Stimulated activated naive B cell treated with anti-CD40 and anti-IgM and Interleukin-4, amounts not matched to agents 10 μg/mL and 1 μg/mL and 100 μg/mL, for 72 hours (primary cell): ENCODE data around the gene IL9.

Source experiments
- ATAC-seq, 2 donors: fragments of 150-1000 bp; cut with Tn5 transposase; replicated peaks; 2 replicates each; pipeline ENCODE4 v1.10.0; 2021; ENCODE audit warnings: moderate library complexity in 1 of 2
- DNase-seq: peaks from one replicate; pipeline ENCODE4 v3.0.0; 2021
- H3K27ac Mint-ChIP-seq: one replicate; pipeline ENCODE4 v1.8.0; 2022; ENCODE audit warnings: mild to moderate bottlenecking, mixed read lengths
- H3K27me3 Mint-ChIP-seq, 2 donors: one replicate each; pipeline ENCODE4 v1.8.0; 2022; ENCODE audit warnings: mixed read lengths in 2 of 2
- H3K36me3 Mint-ChIP-seq, 2 donors: one replicate each; pipeline ENCODE4 v1.8.0; 2022; ENCODE audit warnings: mixed read lengths in 2 of 2, mild to moderate bottlenecking in 1 of 2
- H3K4me1 Mint-ChIP-seq, 2 donors: one replicate each; pipeline ENCODE4 v1.8.0; 2022; ENCODE audit warnings: mixed read lengths in 2 of 2, mild to moderate bottlenecking in 1 of 2
- H3K4me3 Mint-ChIP-seq, 2 donors: one replicate each; pipeline ENCODE4 v1.8.0; 2022; ENCODE audit warnings: mild to moderate bottlenecking in 2 of 2, mixed read lengths in 2 of 2, moderate library complexity in 1 of 2
- H3K9me3 Mint-ChIP-seq, 2 donors: one replicate each; pipeline ENCODE4 v1.8.0; 2022; ENCODE audit warnings: mixed read lengths in 2 of 2, mild to moderate bottlenecking in 1 of 2

Gene IL9

GRCh38 chr5:135913713-135914626, 18.3 kb upstream of the IL9 start:
- Mint-ChIP-seq H3K27ac (no peak overlapping the region), H3K4me3 (no peak overlapping the region)
- no peak for DNase-seq

GRCh38 chr5:135905144-135905543, 9.5 kb upstream of the IL9 start:
- no peak for ATAC-seq
- Mint-ChIP-seq H3K4me1 (no peaks in the 10 kb centered on the region), H3K27me3 (peaks cover 11 to 25% of the 10 kb centered on the region in 2 donors), H3K4me3 (no peak overlapping the region), H3K36me3 (no peaks in the 10 kb centered on the region), H3K27ac (no peak overlapping the region), H3K9me3 (no peaks in the 10 kb centered on the region)
- no peak for DNase-seq

More at GRCh38 chr5:135913713-135914626, 18.3 kb upstream of the IL9 start:
- Mint-ChIP-seq H3K27me3 (peaks cover 32 to 42% of the 10 kb centered on the region in 2 donors), H3K4me1 (no peaks in the 10 kb centered on the region), H3K36me3 (no peaks in the 10 kb centered on the region), H3K9me3 (no peaks in the 10 kb centered on the region)
- ATAC-seq = no peak

- H3K36me3 Mint-ChIP-seq = no peaks in the 10 kb centered on the region
- no peaks in the 10 kb centered on the region for H3K4me1 Mint-ChIP-seq
- H3K4me3 Mint-ChIP-seq = no peak overlapping the region
- H3K27me3 Mint-ChIP-seq = peaks cover 15 to 41% of the 10 kb centered on the region in 2 donors
- ATAC-seq (no peak), DNase-seq (no peak)
- H3K9me3 Mint-ChIP-seq = no peaks in the 10 kb centered on the region
- no peak overlapping the region for H3K27ac Mint-ChIP-seq
These were observed 6.0 kb upstream of the IL9 start for GRCh38 chr5:135901633-135902032.

GRCh38 chr5:135900276-135900675, 4.6 kb upstream of the IL9 start:
- DNase-seq (no peak), ATAC-seq (no peak)
- Mint-ChIP-seq H3K27ac (no peak overlapping the region), H3K4me3 (no peak overlapping the region), H3K9me3 (no peaks in the 10 kb centered on the region), H3K27me3 (peaks cover 12 to 44% of the 10 kb centered on the region in 2 donors), H3K4me1 (no peaks in the 10 kb centered on the region), H3K36me3 (no peaks in the 10 kb centered on the region)

- Mint-ChIP-seq H3K9me3 (no peaks in the 10 kb centered on the region), H3K36me3 (no peaks in the 10 kb centered on the region), H3K4me1 (no peaks in the 10 kb centered on the region), H3K27me3 (peaks cover 17 to 44% of the 10 kb centered on the region in 2 donors), H3K4me3 (no peak overlapping the region), H3K27ac (no peak overlapping the region)
- ATAC-seq (no peak), DNase-seq (no peak)
These were observed 3.0 kb upstream of the IL9 start for GRCh38 chr5:135898651-135899050.

GRCh38 chr5:135894789-135895188, 852 bp downstream of the IL9 start:
- Mint-ChIP-seq H3K27ac (no peak overlapping the region), H3K36me3 (no peaks in the 10 kb centered on the region), H3K4me3 (no peak overlapping the region), H3K4me1 (no peaks in the 10 kb centered on the region), H3K9me3 (no peaks in the 10 kb centered on the region), H3K27me3 (peaks cover 20 to 40% of the 10 kb centered on the region in 2 donors)
- ATAC-seq (no peak), DNase-seq (no peak)

GRCh38 chr5:135894276-135894675, 1.4 kb downstream of the IL9 start:
- no peak overlapping the region for H3K4me3 Mint-ChIP-seq
- no peak overlapping the region for H3K27ac Mint-ChIP-seq
- DNase-seq = no peak
- H3K27me3 Mint-ChIP-seq = peaks cover 18 to 40% of the 10 kb centered on the region in 2 donors
- no peaks in the 10 kb centered on the region for H3K9me3 Mint-ChIP-seq
- no peaks in the 10 kb centered on the region for H3K4me1 Mint-ChIP-seq
- no peak for ATAC-seq
- H3K36me3 Mint-ChIP-seq = no peaks in the 10 kb centered on the region

GRCh38 chr5:135891791-135892190, 3.9 kb downstream of the IL9 start:
- H3K9me3 Mint-ChIP-seq = no peaks in the 10 kb centered on the region
- H3K27ac Mint-ChIP-seq = no peak overlapping the region
- DNase-seq (no peak), ATAC-seq (no peak)
- peaks cover 0 to 3% of the 10 kb centered on the region in 2 donors for H3K4me1 Mint-ChIP-seq
- H3K36me3 Mint-ChIP-seq = no peaks in the 10 kb centered on the region
- peaks cover 11 to 36% of the 10 kb centered on the region in 2 donors for H3K27me3 Mint-ChIP-seq
- no peak overlapping the region for H3K4me3 Mint-ChIP-seq

- H3K36me3 Mint-ChIP-seq = no peaks in the 10 kb centered on the region
- no peak for DNase-seq
- no peaks in the 10 kb centered on the region for H3K9me3 Mint-ChIP-seq
- H3K4me3 Mint-ChIP-seq = no peak overlapping the region
- H3K27me3 Mint-ChIP-seq = peaks cover 11 to 36% of the 10 kb centered on the region in 2 donors
- no peak for ATAC-seq
- H3K4me1 Mint-ChIP-seq = peaks cover 0 to 3% of the 10 kb centered on the region in 2 donors
- H3K27ac Mint-ChIP-seq = no peak overlapping the region
These were observed 4.4 kb downstream of the IL9 start for GRCh38 chr5:135891268-135891667.

- Mint-ChIP-seq H3K27me3 (peaks cover 11 to 32% of the 10 kb centered on the region in 2 donors), H3K4me3 (no peak overlapping the region), H3K4me1 (peaks cover 0 to 3% of the 10 kb centered on the region in 2 donors), H3K27ac (no peak overlapping the region), H3K9me3 (no peaks in the 10 kb centered on the region), H3K36me3 (no peaks in the 10 kb centered on the region)
- ATAC-seq (peak; percentile 51 to 81), DNase-seq (peak; percentile 16)
These were observed 4.8 kb downstream of the IL9 start for GRCh38 chr5:135890867-135891266.

- H3K27ac Mint-ChIP-seq = no peak overlapping the region
- peaks cover 13 to 31% of the 10 kb centered on the region in 2 donors for H3K27me3 Mint-ChIP-seq
- H3K4me3 Mint-ChIP-seq = no peak overlapping the region
- H3K36me3 Mint-ChIP-seq = no peaks in the 10 kb centered on the region
- no peak for ATAC-seq
- DNase-seq = no peak
- H3K4me1 Mint-ChIP-seq = peaks cover 0 to 3% of the 10 kb centered on the region in 2 donors
- H3K9me3 Mint-ChIP-seq = no peaks in the 10 kb centered on the region
These were observed 5.3 kb downstream of the IL9 start for GRCh38 chr5:135890296-135890695.

- Mint-ChIP-seq H3K9me3 (no peaks in the 10 kb centered on the region), H3K36me3 (no peaks in the 10 kb centered on the region), H3K27ac (no peak overlapping the region), H3K4me3 (no peak overlapping the region), H3K27me3 (peaks cover 16 to 35% of the 10 kb centered on the region in 2 donors), H3K4me1 (peaks cover 0 to 3% of the 10 kb centered on the region in 2 donors)
- DNase-seq (no peak), ATAC-seq (no peak)
These were observed 7.6 kb downstream of the IL9 start for GRCh38 chr5:135887881-135888614.

GRCh38 chr5:135887447-135887864, 8.2 kb downstream of the IL9 start:
- peak; percentile 45 for DNase-seq
- peaks cover 14 to 38% of the 10 kb centered on the region in 2 donors for H3K27me3 Mint-ChIP-seq
- H3K9me3 Mint-ChIP-seq = no peaks in the 10 kb centered on the region
- peak overlapping the region in 1 of 2 donors; percentile 33 for H3K4me3 Mint-ChIP-seq
- no peak overlapping the region for H3K27ac Mint-ChIP-seq
- peak; percentile 87 to 93 for ATAC-seq
- H3K36me3 Mint-ChIP-seq = no peaks in the 10 kb centered on the region
- H3K4me1 Mint-ChIP-seq = peaks cover 0 to 3% of the 10 kb centered on the region in 2 donors

GRCh38 chr5:135886136-135886535, 9.5 kb downstream of the IL9 start:
- Mint-ChIP-seq H3K4me1 (peaks cover 0 to 3% of the 10 kb centered on the region in 2 donors), H3K36me3 (no peaks in the 10 kb centered on the region), H3K27ac (no peak overlapping the region), H3K9me3 (no peaks in the 10 kb centered on the region), H3K4me3 (no peak overlapping the region), H3K27me3 (peaks cover 11 to 39% of the 10 kb centered on the region in 2 donors)
- ATAC-seq (no peak), DNase-seq (no peak)
